SH-SY5Y (cell line): ENCODE data around the gene VPS52.

Source experiments
- GATA2 ChIP-seq: IDR thresholded peaks from 2 replicates; pipeline ENCODE4 v1.6.1; 2011; ENCODE audit warnings: mild to moderate bottlenecking, low read depth, low read length
- GATA3 ChIP-seq: IDR thresholded peaks from 2 replicates; pipeline ENCODE4 v1.6.1; 2011; ENCODE audit warnings: low read depth, mild to moderate bottlenecking, low read length, moderate library complexity

GRCh38 chr6:33305052-33305451, 33.4 kb upstream of the VPS52 start:
- TF ChIP-seq GATA2 (no peak), GATA3 (no peak)
